Measurements from ENCODE around the gene CCKAR.
A peak's percentile ranks its signal among the peaks of the same experiment; 100 is the strongest.
"Not testable (repeated sequence)": the region's sequence is repeated elsewhere in the genome, so short reads cannot be mapped to it uniquely, and the experiment has no call there.

Gene CCKAR, protein sequence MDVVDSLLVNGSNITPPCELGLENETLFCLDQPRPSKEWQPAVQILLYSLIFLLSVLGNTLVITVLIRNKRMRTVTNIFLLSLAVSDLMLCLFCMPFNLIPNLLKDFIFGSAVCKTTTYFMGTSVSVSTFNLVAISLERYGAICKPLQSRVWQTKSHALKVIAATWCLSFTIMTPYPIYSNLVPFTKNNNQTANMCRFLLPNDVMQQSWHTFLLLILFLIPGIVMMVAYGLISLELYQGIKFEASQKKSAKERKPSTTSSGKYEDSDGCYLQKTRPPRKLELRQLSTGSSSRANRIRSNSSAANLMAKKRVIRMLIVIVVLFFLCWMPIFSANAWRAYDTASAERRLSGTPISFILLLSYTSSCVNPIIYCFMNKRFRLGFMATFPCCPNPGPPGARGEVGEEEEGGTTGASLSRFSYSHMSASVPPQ

DNA sequence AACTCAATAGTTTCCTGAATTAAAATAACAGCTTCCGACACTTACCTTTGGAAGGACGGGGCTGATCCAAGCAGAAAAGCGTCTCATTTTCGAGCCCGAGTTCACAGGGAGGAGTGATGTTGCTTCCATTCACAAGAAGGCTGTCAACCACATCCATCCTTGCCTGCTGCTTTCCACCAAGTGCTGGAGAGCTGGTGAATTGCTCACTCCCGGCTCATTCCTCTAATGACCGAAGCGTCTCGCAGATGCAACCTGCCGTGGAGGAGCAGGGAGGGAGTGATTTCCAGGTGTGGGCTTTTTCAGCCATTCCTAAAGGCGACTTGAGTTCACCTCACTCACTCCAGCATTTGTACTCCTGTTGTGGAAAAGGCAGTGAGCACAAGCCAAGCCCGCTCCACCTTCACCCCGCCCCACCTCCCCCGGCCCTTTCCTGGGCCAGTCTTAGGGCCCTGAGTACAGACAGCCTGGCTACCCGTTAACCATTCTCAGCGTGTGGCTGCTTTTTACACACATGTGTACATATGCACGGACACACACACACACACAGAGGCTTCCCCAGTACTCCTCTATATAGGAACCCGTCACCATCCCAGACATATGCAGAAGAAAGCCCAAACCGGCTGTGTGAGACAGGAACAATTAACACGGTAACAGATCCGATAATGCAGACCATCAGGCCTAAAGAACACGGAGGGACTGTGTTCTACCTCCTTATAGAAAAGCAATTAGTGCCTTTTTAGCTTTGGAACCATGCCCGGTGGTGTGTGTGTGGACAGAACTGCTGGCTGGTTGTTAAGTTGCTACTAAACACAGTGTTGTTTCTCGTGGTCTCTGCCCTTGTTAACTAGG, at the start of gene CCKAR:
TSS of gene CCKAR (minus strand) at position 374 of the 849 bp plus-strand sequence. CDS start at position 157, 217 bp downstream.
- peak; percentile 76 for DNase-seq

DNA sequence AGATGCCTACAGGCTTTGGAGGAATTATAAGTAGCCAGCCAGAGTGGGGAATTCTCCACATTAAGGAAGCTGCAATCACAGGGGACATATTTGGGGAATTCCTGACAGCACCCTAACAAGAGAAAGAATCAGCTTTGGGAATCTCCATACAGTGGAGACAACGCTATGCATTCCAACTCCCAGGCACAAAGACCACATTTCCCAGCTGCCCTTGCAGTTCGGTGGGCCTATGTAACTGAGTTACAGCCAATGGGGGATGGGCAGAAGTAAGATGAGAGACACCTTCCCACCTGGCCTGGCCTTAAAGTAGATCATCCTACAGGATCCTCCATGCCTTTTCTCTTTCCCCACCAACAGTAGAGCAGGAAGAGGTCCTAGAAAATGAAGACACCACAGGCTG, 43.4 kb upstream of the CCKAR start:
- DNase-seq = no peak

DNA sequence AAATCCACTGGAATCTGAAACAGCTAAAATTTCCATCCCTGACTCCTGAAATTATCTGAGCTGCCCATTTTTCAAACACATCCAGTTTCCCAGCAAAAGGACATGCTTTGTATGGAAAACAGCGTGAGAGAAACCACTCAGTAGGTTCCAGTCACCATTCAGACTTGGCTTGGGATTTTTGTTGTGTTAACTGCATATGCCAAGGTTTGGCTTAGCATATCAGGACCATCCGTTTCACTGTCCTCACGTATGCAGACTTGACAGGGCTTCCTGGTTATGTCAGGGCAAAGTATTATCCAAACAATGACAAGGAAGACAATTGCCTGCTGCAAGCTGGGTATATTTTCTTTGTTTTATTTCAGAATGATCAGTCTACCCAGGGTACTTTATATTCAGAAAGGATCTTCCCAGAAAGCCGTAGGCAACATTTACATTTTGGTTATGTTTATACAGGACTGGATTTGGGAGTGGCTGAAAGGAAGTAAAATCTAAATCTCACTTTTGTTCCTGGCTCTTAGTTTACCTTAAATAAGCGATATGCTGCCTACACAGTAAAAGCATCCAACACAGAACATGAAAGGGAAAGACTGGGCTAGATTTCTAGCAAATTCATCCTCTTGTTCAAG, 41.3 kb upstream of the CCKAR start:
- DNase-seq = no peak

DNA sequence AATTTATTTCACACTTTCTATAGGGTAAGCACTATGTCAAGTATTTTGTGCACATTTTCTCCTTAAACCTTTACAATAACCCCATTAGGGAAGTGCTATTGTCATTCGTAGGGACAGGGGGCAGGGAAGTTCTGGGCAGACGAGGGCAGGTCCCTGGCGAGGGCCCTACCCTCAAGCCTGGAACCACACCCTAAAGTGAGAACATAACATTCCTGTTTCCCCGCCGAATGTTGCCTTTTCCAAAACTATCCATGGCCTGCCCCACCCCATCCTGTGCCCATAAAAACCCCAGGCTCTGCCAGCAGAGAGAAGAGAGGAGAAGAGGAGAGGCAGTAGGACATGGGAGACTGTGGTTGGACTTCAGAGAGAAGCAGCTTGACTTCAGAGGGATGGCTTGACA, 39.8 kb upstream of the CCKAR start:
- DNase-seq = no peak

DNA sequence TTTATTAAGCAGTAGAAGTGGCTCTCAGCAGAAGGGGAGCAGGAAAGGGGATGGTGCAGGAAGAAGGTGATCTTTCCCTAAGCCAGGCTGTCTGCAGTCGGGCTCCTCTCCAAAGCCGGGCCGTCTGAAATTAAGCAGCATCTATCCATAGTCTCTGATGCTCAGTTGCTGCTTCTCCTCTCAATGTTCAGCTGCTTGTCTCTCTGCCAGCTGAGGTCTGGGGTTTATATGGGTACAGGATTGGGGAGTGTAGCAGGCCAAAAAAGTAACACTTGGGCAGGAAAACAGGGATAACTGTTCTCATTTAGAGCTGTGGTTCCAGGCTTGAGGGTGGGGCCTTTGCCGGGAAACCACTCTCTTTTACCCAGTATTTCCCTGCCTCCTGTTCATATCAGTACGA, 39.2 kb upstream of the CCKAR start:
- no peak for DNase-seq

DNA sequence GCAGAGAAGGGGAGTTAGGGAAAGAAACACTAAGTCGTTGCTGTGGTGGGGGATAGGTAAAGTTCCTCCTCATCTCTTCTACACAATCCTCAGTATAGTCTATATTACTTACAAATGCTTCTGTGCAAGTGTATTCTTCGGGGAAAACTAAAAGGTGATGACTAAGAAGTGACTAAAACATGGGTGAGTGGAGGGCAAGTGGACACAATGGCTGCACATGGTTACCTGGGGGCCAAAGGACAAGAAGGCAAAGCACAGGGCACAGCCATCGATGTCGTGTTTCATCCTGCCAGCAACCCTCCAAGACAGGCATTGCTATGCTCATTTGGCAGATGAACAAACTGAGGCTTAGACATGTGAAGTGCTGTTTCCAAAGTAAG, 35.5 kb upstream of the CCKAR start:
- no peak for DNase-seq

DNA sequence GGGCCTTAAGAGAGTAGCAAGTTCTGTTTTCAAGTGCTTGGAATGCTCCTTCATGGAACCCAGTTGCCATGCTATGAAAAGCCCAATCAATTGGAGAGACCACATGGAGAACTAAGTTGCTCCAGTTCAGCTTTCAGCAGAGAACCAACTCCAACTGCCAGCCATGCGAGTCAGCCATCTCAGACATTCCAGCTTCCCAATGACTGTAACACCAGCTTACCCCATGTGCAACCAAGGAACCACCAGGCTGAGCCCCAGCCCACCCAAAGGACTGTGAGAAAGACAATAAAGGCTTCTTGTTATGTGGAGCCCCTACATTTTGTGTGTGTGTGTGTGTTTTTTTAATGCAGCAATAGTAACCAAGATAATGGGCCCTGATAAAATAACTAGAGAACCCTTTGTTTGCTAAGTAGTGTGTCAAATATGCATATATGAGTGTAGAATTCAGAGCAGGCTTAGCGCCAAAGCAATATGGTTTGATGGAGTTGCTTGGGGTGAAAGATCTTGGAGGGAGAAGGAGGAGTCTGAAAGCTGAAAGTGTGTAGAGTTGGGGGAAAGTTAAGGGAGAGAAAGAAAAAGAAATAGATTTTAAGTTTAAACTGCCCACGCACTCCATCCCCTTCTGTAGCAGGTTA, 35.0 kb upstream of the CCKAR start:
- DNase-seq = no peak

DNA sequence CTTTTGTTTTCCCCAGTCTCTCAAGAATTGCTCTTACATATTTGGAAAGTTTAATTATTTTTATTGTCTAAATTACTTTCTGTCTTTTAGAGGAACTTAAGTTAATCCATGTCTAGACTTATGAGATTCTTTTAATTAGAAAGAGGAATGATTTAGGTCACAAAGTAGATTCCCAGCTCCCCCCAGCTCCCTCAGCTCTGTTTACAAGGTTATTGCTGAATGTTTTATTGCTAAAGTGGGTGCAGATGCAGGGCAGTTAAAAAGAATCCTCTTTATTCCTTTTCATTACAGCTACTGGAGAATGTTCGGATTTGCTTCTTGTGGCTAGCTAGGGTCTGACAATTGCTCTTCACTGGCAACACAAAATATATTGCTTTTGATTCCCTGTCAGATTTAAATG, 33.7 kb upstream of the CCKAR start:
- no peak for DNase-seq

DNA sequence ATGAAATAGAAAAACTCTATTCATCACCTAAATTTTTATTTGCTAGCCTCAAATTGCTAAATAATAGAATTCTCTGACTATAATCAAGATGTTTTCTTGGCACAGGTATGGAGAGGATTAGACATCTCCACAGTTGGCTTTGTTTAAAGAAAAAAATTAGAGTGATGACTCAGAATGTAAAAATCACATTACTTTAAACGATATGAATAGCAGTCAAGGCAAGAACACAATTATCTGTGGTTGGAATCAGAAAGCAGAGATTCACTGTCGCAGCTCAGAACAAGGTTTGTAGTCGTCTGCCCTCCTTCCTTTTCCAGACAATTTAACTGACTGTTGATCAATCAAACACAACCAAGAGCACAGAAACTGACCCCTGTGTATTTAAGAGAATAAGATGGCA, 32.2 kb upstream of the CCKAR start:
- DNase-seq = no peak

DNA sequence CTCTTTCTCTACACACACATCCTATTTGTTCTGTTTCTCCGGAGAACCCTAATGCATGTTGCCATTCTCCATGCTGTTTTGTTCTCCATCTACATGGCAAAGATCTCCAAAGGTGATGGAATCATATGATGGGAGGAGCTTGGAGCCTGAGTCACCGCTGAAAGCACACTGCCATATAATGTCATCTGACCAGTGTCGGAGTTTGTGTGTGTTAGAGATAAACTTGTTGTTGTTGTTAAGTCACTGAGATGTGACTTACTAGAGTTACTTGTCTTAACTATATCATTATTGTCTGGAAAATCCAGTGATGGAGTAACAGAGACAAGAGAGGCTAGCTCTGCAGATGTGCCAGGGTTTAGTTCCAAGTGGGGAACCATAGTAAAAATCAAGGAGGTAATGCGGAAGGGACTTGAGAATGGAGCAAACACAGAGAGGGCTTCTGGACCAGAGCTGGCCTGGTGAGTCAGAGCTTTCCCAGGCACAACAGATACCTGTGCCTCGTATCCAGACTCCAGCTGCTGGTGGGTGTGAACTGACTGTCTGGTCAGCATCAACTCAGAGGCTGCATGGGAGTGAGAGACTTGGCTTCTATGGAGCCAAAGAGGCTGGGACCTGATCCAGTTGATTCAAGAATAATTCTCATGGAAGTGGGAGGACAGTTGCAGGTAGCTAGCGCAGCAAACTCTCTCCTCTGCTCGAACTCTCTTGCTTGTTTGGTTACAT, 30.6 kb upstream of the CCKAR start:
- no peak for DNase-seq

DNA sequence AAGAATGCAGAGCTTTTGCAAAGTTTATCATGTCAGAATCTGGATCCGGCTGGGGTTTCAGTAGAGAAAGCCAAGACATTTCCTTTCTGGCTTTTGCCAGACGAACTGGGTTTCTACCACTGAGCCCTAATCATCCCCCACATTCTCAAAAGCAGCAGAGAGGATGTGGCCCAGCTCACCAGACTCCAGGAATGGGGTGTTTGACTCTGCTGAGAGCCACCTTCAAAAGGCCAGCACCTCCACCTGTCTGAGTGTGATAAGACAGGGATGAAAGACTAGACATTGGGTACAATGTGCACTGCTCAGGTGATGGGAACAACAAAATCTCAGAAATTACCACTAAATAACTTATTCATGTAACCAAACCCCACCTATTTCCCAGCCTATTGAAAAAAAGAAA, 25.7 kb upstream of the CCKAR start:
- DNase-seq = no peak

DNA sequence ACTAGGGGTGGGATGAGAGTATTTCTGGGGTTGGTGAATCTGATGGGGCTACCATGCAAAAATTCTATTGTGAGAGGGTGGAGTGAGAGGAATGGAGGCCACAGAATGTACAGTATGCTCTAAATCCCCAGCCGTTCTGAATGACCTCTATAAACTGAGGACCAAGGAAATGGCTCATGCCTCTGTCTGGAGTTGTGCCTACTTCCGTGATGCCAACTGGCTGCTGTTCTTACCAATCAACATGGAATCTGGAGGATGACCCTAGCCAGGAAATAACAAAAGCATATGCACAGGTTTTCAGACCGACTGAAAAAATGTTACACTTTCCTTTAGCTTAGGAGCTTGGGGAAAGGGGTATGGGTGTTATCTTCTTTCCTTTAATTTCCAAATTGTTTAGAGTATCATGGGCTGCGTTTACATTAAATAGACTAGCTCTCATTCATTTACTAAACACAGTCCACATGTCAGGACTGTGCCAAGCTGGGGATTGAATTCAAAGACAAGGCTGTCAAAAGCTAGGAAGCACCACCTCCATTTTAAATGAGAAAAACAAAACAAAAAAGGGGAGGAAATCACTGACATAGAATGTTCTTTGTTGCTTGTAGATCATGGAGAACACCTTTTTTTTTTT, 20.2 kb upstream of the CCKAR start:
- no peak for DNase-seq

DNA sequence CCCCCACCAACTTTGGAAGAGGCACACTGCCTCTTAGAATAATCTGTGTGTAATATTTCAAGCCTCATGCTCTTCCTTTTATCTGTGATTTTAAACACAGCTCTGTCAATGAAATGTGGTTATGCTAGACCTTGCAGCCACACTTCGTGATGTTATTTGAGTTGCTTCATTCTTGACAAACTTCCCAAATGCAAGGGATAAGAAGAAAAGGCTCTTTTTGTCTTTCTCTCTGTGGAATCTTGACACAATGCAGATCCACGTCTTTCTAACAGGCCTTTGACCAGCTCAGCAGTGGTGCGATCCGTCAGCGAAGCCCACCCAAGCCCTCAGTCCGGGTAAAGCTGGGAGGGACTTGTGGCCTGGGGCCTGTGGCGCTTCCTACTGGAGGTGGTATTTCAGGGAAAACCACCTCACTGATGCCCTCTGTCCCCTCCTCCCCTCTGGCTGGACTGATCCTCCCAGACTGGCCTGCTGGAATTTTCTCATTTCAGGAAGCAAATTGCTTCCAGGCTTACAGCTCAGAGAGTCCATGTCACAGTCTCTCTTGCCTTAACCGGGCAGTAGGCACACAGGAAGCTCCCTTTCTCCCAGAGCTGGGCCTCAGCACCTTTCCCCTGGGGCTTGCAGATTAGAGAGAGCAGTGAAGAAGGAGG, 19.5 kb upstream of the CCKAR start:
- no peak for DNase-seq

DNA sequence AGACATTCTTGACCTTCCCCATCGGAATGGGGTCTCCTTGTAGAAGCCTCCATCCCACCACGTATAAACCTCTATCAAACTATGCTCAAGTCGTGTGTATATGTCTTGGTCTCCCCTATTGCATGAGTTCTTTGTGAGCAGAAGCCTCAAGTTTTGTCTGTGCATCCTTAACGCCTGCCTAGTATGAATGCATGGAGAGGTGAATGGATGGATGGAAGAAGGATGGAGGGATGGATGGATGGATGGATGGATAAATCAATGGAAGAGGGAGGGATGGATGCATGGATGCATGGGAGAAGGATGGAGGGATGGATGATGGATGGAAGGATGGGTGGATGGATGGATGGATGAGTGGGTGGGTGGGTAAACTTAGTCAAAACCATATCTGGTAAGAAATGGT, 17.0 kb upstream of the CCKAR start:
- no peak for DNase-seq

DNA sequence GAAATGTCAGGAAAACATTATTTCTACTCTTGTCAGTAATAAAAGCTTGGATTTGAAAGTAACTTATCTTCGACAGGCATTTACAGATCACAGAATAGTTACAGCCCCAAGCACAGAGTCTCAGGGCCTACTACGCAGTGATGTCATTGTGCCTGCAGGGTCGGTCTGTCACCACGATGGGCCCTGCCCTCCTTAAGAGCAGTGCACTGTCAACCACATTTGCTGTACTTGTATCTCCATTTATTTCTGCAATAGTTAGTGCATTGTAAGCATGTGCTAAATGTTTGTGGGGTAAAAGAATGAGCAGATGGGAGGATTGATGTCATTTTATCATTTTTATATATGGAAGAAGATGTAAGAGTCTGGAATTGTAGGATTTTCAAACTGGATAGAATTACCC, 13.6 kb upstream of the CCKAR start:
- DNase-seq = no peak

DNA sequence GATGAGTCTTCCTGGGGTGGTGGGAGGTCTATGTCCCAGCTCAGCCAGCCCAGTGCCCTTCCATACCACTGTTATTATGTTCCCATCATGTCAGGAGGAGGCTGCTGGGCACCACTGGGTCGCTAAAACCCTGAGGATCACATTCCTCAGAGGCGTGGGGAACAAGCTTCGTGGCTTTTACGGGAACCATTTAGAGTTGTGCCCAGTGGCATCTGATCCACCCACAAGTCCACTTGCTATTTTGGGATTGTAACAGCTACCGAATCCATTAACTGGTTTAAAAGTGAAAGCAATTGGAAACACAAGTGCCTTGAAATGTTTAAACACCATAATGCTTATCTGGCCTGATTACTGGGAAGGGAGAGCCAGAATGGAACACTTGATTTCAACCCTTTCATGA, 13.1 kb upstream of the CCKAR start:
- DNase-seq = no peak

DNA sequence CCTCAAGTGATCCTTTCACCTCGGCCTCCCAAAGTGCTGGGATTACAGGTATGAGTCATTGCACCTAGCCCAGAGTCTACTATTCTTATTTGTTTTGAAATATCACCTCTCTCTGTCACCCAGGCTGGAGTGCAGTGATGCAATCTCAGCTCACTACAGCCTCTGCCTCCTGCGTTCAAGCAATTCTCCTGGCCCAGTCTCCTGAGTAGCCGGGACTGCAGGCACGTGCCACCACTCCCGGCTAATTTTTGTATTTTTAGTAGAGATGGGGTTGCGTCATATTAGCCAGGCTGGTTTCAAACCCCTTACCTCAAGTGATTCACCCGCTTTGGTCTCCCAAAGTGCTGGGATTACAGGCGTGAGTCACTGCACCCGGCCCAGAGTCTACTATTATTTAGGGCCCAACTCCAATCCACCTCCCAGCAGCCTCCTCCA, 10.3 kb upstream of the CCKAR start:
- DNase-seq = not testable (repeated sequence)

DNA sequence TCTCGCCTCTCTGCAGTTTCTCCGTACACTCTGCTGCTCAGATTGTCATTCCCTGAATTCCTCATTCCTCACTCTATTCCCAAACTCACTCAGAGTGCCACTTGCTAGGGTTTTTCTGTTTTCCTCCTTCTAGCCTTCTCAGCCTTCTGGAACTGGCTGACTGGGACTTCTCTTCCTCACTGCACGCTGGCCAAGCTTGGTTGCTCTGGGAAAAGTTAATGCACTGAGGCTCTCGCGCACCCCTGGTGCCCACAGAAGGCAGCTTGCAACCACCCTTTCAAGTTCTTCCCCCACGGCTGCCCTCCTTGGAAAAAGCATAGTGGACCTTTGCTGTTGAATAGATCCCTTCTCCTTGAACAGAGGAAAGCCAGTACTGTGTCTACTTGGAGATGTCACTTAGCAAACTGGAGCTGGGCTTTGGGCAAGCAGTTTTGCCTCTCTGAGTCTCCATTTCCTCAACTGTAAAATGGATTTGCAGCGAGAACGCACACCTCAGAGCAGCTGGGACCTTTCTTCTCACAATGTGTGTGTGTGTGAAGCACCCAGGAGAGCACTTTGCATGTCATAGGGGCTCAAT, 6.0 kb upstream of the CCKAR start:
- DNase-seq = no peak

DNA sequence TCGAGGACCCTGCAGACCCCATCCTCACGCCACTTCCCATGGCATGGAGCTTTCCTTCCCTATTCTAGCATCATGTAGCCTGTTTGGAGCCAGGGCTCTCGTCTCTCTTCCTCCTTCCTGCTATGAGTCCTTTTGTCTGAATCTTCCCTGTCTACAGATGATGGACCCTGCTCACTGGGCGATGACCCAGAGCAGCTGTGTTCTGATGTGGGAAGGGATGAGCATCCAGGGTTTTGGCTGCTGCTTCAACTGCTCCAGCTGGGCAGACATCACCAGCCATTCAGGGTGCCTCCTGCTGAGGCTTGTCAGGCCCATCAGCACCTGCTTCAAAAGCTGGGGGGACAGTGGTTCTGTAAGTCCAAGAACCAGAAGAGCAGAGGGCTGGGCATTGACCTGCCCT, 3.2 kb upstream of the CCKAR start:
- no peak for DNase-seq

DNA sequence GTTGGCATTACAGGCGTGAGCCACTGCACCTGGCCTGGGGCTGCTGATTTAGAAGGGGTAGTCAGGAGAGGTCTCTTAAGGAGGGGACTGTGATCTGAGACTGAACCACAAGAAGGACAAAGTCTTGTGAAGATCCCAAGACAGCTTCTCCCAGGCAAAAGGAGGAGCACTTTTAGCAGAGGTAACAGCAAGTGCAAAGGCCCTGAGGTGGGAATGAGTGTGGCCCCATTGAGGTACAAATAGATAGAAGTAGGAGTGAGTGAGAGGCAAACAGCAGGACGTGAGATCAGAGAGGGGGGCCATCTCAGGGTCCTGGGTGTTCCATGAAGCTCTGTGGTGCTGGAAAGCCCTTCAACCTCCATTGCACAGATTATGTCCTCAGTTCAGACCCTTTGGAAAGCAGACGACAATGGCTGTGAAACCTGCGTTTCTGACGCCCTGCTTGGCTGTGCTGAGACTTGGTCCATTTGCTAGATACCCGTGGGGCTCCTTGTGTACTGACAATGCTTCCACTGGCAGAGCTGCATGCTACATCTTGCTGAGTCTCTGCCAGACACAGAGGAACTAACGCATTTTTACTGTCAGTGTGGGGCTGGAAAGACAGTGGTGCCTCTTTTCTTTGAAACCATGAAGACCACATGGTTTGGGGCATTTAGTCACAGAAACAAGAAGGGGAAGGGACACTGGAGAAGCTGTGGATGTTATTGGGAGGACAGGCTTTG, 1.3 kb upstream of the CCKAR start:
- DNase-seq = no peak

DNA sequence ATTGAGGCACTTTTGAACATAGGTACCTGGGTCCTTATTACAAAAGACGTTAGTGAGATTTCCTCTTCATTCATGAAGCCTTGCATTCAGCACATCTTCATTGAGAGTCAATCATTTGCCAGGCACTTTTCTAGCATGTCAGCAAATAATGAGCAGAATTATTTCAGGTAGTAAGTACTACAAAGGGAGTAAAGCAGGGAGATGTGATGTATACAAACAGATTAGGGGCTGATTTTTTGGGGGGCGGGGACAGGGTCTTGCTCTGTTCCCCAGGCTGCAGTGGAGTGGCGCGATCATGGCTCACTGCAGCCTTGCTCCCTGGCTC, 638 bp upstream of the CCKAR start:
- no peak for DNase-seq
